Fibroblast of skin of scalp (primary cell): ENCODE measurements around the gene SIK3.
"Not testable (repeated sequence)": the region's sequence is repeated elsewhere in the genome, so short reads cannot be mapped to it uniquely, and the experiment has no call there.

Experiments
- DNase-seq: peaks from one replicate; pipeline ENCODE4 v3.0.0-alpha.2; 2013

The SIK3 gene

GRCh38 chr11:117045196-117045595 is 53.0 kb downstream of the SIK3 start:
- DNase-seq: peak; percentile 41

GRCh38 chr11:117044287-117045035 is 53.8 kb downstream of the SIK3 start:
- no peak for DNase-seq

- no peak for DNase-seq
Measured at GRCh38 chr11:117042689-117043088, 55.5 kb downstream of the SIK3 start.

GRCh38 chr11:117039900-117040299 is 58.3 kb downstream of the SIK3 start:
- DNase-seq: no peak

DNA sequence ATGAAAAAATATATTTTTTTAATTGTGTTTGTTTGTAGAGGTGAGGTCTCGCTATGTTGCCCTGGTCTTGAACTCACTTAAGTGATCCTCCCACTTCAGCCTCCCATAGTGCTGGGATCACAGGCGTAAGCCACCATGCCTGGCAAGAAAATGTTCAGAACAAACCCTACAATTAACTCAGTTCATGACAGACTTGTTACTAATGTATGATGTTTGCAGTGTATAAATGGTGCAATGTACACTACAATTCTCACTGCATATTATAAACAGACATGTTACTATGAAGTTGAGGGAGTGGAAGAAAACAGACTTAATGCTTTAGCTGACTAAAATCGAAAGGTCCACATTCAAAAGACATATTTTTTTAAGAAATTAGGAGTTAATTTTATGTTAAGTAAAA is 59.0 kb downstream of the SIK3 start:
- no peak for DNase-seq

GRCh38 chr11:117037975-117038350 is 60.3 kb downstream of the SIK3 start:
- no peak for DNase-seq

DNA sequence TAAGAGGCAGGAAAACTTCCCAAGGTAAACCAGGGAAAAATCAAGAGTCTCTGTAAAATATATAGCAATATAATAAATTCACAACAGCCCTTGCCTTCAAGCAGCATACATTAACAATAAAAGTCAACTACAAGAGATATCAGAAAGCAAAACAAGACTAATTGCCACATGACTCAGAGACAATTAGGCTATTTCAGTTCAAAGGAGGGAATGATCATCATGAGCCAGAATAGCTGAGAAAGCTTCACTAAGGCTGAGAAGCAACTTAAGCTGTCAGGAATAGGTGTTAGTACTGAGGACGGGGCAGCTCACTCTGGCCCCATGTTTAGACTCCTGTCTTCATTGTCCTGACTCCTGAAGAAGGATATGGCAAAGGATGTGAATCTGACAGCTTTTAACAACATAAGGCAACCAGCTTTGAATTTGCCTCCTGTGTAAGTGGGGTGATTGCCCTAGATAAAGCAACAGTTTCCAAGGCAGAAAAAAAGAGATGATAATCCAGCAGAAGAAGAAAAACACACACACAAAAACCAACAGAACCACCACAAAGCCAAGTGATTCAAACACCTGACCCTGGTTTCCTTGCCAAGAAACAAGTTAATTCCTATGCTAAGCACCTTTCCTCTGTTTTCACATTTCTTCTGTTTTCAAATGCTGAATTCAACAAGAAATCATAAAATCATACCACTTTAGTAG is 60.8 kb downstream of the SIK3 start:
- DNase-seq: no peak

DNA sequence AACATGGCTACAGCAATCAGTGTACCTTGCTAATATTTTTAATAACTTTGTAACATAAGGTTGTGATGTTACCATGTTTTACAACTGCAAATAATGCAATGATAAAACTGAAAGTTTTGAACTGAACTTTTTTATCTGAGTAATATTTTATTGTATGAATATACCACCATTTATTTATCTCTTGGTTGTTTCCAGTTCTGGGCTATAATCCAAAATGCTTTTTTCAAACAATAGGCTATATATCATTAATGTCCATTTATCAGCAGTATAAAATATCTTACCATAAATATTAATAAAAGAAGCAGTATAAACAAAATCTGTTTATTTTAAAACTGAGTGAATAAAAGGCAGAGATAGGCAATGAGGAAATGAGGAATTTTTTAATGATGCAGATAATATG is 63.3 kb downstream of the SIK3 start:
- DNase-seq: no peak

DNA sequence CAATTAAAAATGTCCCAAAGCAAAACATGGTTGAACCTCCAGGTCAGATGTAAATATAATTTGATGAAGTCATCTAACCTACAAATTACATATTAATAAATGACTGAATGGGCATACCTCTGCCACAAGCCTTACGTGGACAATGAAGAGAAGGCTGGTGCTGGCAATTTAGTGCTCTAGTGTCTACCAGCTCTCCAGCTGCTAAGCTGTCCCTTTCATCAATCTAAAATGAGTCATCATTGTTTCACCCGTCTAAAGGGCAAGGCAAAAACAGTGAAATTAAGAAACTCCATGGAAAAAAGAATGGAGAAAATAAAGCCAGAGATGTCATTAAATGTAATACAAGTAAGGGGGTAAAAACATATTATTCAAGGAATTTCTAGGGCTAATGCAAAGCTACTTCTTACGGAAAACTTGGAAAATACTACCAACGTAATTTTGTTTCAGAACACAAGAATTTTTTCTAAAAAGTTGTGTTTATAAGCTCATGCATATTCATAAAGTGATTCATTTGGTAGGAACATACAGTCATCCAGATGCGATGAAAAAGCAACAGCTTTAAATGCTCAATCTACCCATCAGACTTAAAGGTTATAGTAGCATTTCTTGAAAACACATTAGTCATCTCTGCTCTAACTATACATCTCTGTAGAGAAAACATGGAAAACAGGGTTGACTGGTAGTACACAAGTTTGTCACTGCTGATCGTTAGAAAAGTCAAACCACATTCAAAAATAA is 71.5 kb downstream of the SIK3 start:
- DNase-seq: peak; percentile 69

- DNase-seq: not testable (repeated sequence)
Measured at GRCh38 chr11:117023707-117024106, 74.5 kb downstream of the SIK3 start.

DNA sequence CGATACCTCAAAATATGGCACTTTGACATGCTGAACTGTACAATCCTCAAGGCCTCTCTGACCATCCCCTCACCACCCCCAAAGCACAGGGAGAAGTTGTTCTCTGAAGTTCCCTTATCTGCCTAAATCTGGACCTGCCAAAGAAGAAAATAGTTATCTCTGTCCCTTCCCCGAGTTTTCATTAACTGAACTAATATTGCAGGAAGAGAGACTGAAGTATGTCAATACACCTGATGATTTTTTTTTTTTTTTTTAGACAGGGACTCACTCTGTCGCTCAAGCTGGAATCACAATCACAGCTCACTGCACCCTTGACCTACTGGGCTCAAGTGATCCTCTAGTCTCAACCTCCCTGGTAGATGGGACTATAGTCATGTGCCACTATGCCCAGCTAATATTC is 75.0 kb downstream of the SIK3 start:
- no peak for DNase-seq

DNA sequence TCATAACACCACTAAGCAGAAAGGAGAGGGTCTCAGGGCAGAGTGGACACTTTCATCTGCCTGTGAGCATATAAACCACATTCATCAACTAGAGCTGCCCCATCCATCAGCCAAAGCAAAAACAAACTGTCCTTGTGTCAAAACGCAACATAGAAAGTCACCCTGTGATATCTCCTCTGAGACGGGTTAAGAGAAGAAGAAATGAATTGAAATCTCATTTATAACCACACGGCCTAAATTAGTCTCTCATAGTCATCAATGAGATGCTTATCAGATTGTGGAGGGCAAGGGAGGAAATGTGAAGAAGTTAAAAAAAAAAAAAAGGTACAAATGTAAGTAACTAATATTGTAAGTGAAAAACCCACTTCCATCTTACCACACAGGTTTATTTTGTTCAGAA is 75.7 kb downstream of the SIK3 start:
- DNase-seq: no peak

DNA sequence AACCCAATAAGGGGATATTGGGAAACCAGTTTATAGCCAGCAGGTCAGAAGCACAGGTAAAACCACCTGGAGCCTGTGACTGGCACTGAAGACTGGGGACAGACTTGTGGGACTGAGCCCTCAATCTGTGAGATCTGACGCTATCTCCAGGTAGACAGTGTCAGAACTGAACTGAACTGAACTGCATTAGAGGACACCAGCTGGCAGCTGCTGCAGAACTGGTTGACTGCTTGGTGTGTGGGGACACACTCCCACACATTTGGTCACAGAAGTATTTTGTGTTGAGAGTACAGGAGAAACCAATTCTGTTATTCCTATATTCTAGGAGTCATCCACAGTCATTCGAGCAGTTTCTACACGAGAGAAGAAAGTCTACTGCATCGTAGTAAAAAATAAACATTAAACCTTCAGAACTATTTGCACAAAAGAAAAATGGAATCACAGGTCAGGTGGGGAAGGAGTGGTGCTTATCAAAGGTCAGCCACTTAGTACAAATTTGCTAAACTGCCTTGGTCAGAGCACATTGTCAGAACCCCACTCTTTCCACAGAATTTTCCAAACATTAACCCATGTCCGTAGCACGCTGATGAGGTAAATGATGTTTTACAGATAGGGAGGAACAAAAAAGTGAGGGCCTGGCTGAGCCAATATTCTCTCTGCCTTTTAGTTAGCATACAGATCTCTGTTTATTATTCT is 77.2 kb downstream of the SIK3 start:
- no peak for DNase-seq

GRCh38 chr11:117020287-117020686 is 77.9 kb downstream of the SIK3 start:
- no peak for DNase-seq

DNA sequence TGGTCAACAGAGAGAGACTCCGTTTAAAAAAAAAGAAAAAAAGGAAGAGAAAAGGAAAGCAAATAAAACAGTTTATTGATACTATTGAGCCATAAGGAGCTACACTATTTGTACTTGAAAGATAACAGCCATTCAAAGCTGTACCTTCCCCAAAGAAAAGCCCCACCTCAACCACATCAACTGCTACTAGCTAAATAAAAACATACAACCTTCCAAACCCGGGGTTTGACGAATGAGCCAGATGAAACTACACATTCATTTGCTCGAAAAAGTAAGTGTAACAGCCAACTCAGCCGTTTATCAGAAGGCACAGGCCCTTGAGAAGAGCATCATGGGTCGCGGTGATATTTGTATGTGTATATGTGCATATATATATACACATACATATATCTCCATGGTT is 78.4 kb downstream of the SIK3 start:
- no peak for DNase-seq

GRCh38 chr11:117017456-117017855 is 80.8 kb downstream of the SIK3 start:
- DNase-seq: no peak

DNA sequence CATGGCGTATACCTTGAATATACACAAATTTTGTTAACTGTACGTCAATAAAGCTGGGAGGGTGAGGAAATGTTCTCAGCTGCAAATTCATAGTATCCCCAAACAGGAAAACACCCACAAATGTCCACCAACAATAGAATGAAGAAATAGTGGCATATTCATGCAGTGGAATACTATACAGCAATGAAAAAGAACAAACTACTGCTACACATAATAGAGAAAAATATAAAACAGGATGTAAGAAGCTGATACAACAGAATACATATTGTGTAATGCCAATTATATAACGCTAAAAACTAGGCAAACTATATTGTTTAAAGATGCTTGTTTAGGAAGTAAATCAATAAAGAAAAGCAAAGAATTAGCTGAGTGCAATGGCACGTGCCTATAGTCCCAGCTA is 81.5 kb downstream of the SIK3 start:
- DNase-seq: no peak

DNA sequence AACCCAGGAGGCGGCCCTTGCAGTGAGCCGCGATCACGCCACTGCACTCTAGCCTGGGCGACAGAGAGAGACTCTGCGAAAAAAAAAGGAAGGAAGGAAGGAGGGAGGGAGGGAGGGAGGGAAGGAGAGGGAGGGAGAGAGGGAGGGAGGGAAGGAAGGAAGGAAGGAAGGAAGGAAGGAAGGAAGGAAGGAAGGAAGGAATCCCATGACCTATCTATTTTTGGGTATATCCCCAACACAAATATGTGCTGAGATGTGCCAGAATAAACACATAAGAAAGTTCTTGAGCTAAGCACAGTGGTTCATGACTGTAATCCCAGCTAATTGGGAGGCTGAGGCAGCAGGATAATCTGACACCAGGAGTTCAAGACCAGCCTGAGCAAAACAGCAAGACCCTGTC is 82.0 kb downstream of the SIK3 start:
- no peak for DNase-seq

- peak; percentile 80 for DNase-seq
Measured at GRCh38 chr11:117011541-117011898, 86.7 kb downstream of the SIK3 start.

DNA sequence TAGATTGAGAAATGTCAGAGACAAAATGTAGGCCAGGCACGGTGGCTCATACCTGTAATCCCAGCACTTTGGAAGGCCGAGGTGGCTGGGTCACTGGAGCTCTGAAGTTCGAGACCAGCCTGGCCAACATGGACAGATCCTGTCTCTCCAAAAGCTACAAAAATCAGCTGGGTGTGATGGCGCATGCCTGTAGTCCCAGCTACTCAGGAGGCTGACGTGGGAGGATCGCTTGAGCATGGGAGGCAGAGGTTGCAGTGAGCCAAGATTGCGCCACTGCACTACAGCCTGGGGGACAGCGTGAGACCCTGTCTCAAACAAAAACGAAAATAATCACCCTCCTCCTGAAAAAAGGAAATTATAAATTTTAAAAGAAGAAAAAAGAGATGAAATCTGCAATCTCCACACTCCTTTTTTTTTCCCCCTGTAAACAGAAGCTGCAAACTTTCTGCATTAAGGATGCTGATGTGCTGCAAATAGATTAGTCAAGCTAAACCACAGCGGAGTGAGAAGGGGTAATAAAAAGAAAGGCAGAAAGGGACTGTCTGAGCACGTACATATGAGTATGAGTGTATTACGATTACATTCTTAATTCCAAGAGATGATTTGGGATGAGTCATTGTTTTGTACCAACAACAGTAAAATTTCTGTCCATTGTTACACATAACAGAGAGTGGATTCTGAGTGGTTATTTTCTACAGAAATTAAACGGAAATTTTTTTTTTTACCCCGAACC is 87.3 kb downstream of the SIK3 start:
- DNase-seq: peak; percentile 93

DNA sequence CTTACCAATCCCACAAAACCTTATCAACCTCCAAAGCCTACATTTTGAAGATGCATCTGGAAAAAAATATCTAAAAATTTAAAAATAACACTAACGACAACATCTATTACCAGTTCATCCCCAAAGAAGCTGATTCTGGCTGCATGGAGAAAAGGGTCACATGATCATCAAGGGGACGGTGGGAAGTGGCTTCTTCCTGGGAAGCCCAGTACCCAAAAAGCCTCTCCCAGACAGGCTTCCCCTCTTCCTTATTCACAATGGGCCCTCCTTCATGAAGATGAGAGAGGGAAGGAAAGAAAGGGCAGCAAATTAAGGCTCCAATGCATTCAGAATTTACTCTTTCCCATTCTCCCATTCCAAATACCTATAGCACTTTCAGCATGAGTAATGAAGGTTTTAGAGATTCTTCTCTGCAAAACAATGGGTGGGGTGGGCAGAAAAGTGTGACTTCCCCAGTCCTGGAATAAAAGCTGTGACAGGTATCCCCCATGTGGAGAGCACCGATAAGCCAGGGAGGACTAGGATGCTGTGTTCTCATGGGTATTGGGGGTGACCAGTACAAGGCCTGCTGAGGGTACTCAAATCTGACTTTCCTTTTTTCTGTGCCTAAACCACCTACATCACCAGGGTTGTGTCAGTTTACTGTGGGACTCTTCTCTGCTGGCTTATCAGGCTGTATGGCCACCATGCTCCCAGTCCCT is 88.2 kb downstream of the SIK3 start:
- DNase-seq: peak; percentile 23

DNA sequence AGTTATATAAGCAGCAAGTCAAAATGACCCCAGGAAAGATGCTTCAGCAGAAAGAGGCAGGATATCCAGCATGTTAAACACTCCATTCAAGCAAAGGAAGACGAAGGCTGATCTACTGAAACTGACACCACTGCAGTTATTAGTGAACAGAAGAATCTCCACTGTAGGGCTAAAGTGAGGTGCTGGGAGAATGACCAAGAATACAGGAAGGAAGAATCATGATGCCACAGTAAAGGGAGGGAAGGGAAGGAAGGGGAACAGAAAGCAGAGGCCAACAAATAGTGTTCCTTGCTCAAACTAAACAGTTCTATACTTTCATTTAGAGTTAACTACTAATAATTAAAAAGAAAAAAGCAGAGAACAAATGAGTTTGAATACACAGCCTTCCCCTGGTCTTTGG is 92.5 kb downstream of the SIK3 start:
- no peak for DNase-seq
